ENCODE measurements around the gene UGT3A2.
A peak's percentile ranks its signal among the peaks of the same experiment; 100 is the strongest.

The UGT3A2 gene

DNA sequence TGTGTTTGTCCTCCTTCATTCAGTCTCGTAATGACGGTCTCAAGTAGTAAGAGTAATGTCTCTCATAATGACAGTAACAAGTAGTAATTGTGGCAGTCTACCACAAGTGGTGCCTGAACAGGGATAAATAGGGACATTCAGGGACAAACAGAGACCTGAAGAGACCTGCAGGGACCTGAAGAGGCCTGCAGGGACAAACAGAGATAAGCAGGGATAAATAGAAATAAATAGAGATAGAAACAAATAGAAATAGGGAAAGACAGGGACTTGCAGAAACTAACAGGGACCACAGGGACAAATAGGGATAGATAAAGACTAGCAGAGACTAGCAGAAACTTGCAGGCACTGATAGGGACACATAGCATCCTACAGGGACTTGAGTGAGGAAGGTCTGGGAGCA is 7.9 kb downstream of the UGT3A2 start:
- Histone ChIP-seq H3K79me2 (ENCODE audit: insufficient read depth, low read length) (no peaks in the 10 kb centered on the region), H3K9ac (ENCODE audit: low read depth, low read length, poor library complexity, severe bottlenecking) (peak overlapping the region; percentile 68), H3K4me3 (ENCODE audit: low read length, poor library complexity, severe bottlenecking) (no peak overlapping the region), H2AFZ (ENCODE audit: low read length) (peak overlapping the region; percentile 41), H3F3A (ENCODE audit: low read depth) (peaks cover 14% of the 10 kb centered on the region), H3K9me2 (replicated peaks; ENCODE audit: low read depth, low read length) (no peaks in the 10 kb centered on the region), H3K4me1 (ENCODE audit: insufficient read depth, low read length, poor library complexity, severe bottlenecking) (peaks cover 71% of the 10 kb centered on the region), H3K36me3 (ENCODE audit: insufficient read depth, low read length) (no peaks in the 10 kb centered on the region), H3K4me2 (ENCODE audit: low read depth, low read length, poor library complexity, severe bottlenecking) (peak overlapping the region; percentile 76), H3K9me3 (ENCODE audit: insufficient read depth, low read depth, low read length) (no peaks in the 10 kb centered on the region; the same call in 1 of the 2 replicates), H3K27me3 (ENCODE audit: insufficient read depth, low read length, poor library complexity, severe bottlenecking) (no peaks in the 10 kb centered on the region), H4K20me1 (ENCODE audit: insufficient read depth, low read length, poor library complexity, severe bottlenecking) (no peaks in the 10 kb centered on the region)
- TF ChIP-seq CTCF (conservative IDR thresholded peaks at IDR 0.05; ENCODE audit: low read length): no peak; the same call in 1 of the 2 replicates
- TF ChIP-seq EZH2phosphoT487 (IDR thresholded peaks at IDR 0.05; ENCODE audit: borderline replicate concordance): no peak

DNA sequence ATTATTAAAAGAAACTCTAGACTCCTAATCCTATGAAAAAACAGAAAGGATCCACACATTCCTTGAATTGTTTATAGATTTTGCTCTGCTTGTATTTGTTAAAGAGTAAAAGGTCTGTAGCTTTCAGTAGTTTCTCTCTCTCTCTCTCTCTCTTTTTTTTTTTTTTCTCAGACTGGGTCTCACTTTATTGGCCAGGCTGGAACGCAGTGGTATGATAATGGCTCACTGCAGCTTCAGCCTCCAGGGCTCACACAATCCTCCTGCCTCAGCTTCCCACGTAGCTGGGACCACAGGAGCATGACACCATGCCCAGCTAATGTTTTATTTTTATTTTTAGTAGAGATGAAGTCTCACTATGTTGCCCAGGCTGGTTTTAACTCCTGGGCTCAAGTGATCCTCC is 9.3 kb downstream of the UGT3A2 start:
- peaks cover 84% of the 10 kb centered on the region for H3K4me1 ChIP-seq (ENCODE audit: insufficient read depth, low read length, poor library complexity, severe bottlenecking)
- no peak overlapping the region for H3K4me3 ChIP-seq (ENCODE audit: low read length, poor library complexity, severe bottlenecking)
- H3K27me3 ChIP-seq (ENCODE audit: insufficient read depth, low read length, poor library complexity, severe bottlenecking): no peaks in the 10 kb centered on the region
- H3K36me3 ChIP-seq (ENCODE audit: insufficient read depth, low read length): no peaks in the 10 kb centered on the region
- peaks cover 14% of the 10 kb centered on the region for H3F3A ChIP-seq (ENCODE audit: low read depth)
- no peak overlapping the region; the same call in 1 of the 2 replicates for H2AFZ ChIP-seq (ENCODE audit: low read length)
- H3K9me3 ChIP-seq (ENCODE audit: insufficient read depth, low read depth, low read length): no peaks in the 10 kb centered on the region
- no peak for TF ChIP-seq EZH2phosphoT487 (IDR thresholded peaks at IDR 0.05; ENCODE audit: borderline replicate concordance)
- no peak for TF ChIP-seq CTCF (conservative IDR thresholded peaks at IDR 0.05; ENCODE audit: low read length)
- H3K4me2 ChIP-seq (ENCODE audit: low read depth, low read length, poor library complexity, severe bottlenecking): peak overlapping the region; percentile 31
- no peaks in the 10 kb centered on the region for H3K79me2 ChIP-seq (ENCODE audit: insufficient read depth, low read length)
- no peaks in the 10 kb centered on the region for H3K9me2 ChIP-seq (replicated peaks; ENCODE audit: low read depth, low read length)
- peak overlapping the region; percentile 8 for H3K9ac ChIP-seq (ENCODE audit: low read depth, low read length, poor library complexity, severe bottlenecking)
- no peaks in the 10 kb centered on the region for H4K20me1 ChIP-seq (ENCODE audit: insufficient read depth, low read length, poor library complexity, severe bottlenecking)

DNA sequence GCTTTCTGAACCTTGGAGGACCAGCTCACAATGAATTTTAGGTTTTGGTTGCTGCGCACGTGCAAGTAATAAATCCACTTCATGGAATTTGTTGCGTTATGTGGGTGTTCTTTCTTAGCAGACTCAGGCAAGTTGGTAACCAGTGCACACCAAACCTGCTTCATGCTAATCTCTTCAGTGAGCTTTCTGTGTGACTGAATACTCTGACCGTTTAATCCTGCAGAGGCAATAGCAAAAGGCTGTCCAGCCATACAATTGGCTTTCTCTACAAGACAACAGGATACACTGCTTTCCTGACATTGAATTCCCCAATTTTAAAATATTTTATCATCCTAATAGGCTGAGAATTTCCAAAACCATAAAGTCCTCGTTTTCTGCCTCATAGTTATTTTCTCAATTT is 10.3 kb downstream of the UGT3A2 start:
- Histone ChIP-seq H3K9me2 (replicated peaks; ENCODE audit: low read depth, low read length) (no peaks in the 10 kb centered on the region), H3F3A (ENCODE audit: low read depth) (peaks cover 14% of the 10 kb centered on the region), H3K4me1 (ENCODE audit: insufficient read depth, low read length, poor library complexity, severe bottlenecking) (peaks cover 92% of the 10 kb centered on the region), H2AFZ (ENCODE audit: low read length) (no peak overlapping the region), H3K27me3 (ENCODE audit: insufficient read depth, low read length, poor library complexity, severe bottlenecking) (no peaks in the 10 kb centered on the region), H3K4me2 (ENCODE audit: low read depth, low read length, poor library complexity, severe bottlenecking) (peak overlapping the region; percentile 31), H3K4me3 (ENCODE audit: low read length, poor library complexity, severe bottlenecking) (no peak overlapping the region), H3K79me2 (ENCODE audit: insufficient read depth, low read length) (no peaks in the 10 kb centered on the region), H3K36me3 (ENCODE audit: insufficient read depth, low read length) (no peaks in the 10 kb centered on the region), H3K9ac (ENCODE audit: low read depth, low read length, poor library complexity, severe bottlenecking) (peak overlapping the region; percentile 8), H4K20me1 (ENCODE audit: insufficient read depth, low read length, poor library complexity, severe bottlenecking) (no peaks in the 10 kb centered on the region), H3K9me3 (ENCODE audit: insufficient read depth, low read depth, low read length) (no peaks in the 10 kb centered on the region)
- TF ChIP-seq EZH2phosphoT487 (IDR thresholded peaks at IDR 0.05; ENCODE audit: borderline replicate concordance) (no peak), CTCF (conservative IDR thresholded peaks at IDR 0.05; ENCODE audit: low read length) (no peak)

Measured in Loucy (cell line).